NB4 (cell line): ENCODE results near the gene GFOD1.
"Not testable (repeated sequence)": the region's sequence is repeated elsewhere in the genome, so short reads cannot be mapped to it uniquely, and the experiment has no call there.

Source experiments
- DNase-seq: peaks from one replicate; pipeline ENCODE4 v3.0.0; 2010; ENCODE audit warnings: low read depth
- H3K4me3 ChIP-seq: one replicate; pipeline ENCODE4 v1.5.1; 2011; ENCODE audit warnings: mild to moderate bottlenecking, low read depth, low read length, moderate library complexity
- MAX ChIP-seq: IDR thresholded peaks from 2 replicates; pipeline ENCODE4 v1.6.1; 2011; ENCODE audit warnings: low read depth, low read length
- MYC ChIP-seq: IDR thresholded peaks from 2 replicates; pipeline ENCODE4 v1.6.1; 2011; ENCODE audit warnings: low read depth, low read length
- POLR2A ChIP-seq: IDR thresholded peaks from 2 replicates; pipeline ENCODE4 v1.6.1; 2011; ENCODE audit warnings: mild to moderate bottlenecking; ENCODE audit not compliant: insufficient read length; ENCODE audit errors: extremely low read depth
- TF ChIP-seq, protein P1 (sequence below): IDR thresholded peaks from one replicate; pipeline ENCODE4 v1.5.1; 2012; ENCODE audit warnings: low read depth, low read length

GFOD1 gene

GRCh38 chr6:13328076-13328874 is 159.1 kb downstream of the GFOD1 start, which contains the start of gene TBC1D7:
Gene TBC1D7, minus strand, starts transcription at chr6:13328537. Its CDS starts 1,639 bp downstream, at chr6:13326898.
- TF ChIP-seq, protein P1, sequence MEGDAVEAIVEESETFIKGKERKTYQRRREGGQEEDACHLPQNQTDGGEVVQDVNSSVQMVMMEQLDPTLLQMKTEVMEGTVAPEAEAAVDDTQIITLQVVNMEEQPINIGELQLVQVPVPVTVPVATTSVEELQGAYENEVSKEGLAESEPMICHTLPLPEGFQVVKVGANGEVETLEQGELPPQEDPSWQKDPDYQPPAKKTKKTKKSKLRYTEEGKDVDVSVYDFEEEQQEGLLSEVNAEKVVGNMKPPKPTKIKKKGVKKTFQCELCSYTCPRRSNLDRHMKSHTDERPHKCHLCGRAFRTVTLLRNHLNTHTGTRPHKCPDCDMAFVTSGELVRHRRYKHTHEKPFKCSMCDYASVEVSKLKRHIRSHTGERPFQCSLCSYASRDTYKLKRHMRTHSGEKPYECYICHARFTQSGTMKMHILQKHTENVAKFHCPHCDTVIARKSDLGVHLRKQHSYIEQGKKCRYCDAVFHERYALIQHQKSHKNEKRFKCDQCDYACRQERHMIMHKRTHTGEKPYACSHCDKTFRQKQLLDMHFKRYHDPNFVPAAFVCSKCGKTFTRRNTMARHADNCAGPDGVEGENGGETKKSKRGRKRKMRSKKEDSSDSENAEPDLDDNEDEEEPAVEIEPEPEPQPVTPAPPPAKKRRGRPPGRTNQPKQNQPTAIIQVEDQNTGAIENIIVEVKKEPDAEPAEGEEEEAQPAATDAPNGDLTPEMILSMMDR: no peak
- TF ChIP-seq MAX: no peak
- peak; percentile 89 for TF ChIP-seq POLR2A
- TF ChIP-seq MYC: no peak; the same call in 1 of the 2 replicates
- peak within 1 kb of the TSS; percentile 82 for H3K4me3 ChIP-seq
- peak; percentile 96 for DNase-seq

DNA sequence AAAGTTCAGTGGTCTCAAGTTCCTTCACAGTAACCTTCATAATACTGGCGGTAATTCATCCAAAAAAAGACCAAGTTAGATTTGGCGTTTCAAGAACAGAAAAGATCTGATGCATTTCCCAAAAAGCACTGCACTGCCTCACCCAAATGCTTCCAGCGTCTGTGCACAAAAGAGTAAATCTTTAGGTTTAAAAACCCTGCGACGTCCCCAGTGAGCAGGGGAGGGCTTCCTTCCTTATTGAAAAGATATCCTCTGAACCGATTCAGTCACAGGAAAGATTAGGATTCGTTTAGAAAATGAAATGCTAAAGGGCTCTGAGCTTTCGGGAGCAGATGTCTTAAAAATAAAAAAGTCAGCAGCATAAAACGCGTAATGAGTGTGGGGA is 159.7 kb downstream of the GFOD1 start:
- TF ChIP-seq, protein P1: no peak
- peak; percentile 54 for DNase-seq
- peak overlapping the region; percentile 82 for H3K4me3 ChIP-seq

DNA sequence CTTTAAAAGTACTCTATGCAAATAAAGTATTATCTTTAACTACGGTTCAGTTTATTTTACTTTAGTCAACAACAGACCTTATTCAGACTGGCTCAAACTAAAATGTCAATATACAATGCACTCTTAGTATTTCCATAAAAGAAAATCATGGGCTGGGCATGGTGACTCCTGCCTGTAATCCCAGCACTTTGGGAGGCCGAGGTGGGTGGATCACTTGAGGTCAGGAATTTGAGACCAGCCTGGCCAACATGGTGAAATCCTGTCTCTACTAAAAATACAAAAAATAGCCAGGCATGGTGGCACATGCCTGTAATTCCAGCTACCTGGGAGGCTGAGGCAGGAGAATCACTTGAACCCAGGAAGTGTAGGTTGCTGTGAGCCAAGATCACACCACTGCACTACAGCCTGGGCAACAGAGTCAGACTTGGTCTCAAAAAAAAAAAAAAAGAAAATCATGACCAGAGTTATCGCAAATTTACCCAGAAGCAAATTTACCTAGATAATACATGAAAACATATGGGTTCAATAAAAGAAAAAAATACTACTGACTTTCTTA is 161.3 kb downstream of the GFOD1 start:
- DNase-seq: not testable (repeated sequence)
- peak overlapping the region; percentile 11 for H3K4me3 ChIP-seq

DNA sequence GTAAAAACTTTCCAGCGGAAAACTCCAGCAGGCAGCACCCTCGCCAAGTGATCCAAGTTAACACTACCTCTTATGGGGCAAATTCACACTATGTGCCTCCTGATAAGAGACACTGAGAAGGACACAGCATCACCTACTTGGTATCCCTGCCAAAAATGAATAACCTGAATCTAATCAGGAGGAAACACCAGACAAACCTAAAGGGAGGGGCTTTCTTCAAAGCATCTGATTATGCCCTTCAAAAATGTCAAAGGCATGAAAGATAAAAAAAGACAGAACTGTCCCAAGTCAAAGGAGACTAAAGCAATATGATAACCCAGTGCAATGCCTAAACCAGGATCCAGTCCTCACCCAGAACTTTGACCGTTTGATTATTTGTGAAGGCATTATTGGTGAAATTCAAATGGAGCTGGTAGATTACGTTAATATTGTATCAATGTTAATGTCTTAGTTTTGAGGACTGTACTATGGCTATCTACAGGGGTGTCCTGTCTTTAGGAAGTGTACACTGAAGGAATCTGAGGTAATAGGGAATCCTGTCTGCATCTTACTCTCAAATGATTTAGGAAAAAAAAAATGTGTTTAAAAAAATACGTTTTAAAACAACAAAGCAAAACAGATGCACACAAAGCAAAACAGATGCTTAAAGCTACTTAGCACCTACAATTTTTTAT is 167.4 kb downstream of the GFOD1 start:
- no peak overlapping the region for H3K4me3 ChIP-seq
- no peak for TF ChIP-seq POLR2A
- TF ChIP-seq, protein P1: no peak
- TF ChIP-seq MYC: no peak
- no peak for TF ChIP-seq MAX

DNA sequence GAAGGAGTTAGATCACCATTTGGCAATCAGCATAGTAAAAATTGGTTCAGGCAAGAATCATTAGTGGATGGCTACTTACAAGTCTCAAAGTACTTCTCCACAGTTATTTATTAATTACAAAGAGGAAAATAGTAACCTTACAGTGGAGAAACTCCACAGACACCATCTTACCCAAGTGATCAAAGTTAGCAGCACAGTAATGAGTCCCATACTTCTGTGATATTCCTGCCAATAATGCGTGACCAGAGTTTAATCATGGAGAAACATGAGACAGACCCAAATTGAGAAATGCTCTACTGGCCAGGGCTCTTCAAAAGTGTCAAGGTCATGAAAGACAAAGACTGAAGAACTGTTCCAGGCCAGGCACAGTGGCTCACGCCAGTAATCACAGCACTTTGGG is 168.6 kb downstream of the GFOD1 start:
- DNase-seq: no peak
- H3K4me3 ChIP-seq: no peak overlapping the region
- TF ChIP-seq POLR2A: no peak
- TF ChIP-seq, protein P1: no peak
- TF ChIP-seq MYC: no peak
- no peak for TF ChIP-seq MAX

More for the DNA sequence above, 167.4 kb downstream of the GFOD1 start:
- DNase-seq: no peak

- no peak overlapping the region for H3K4me3 ChIP-seq
- TF ChIP-seq, protein P1: no peak
- TF ChIP-seq MYC (no peak), MAX (no peak), POLR2A (no peak)
Measured at GRCh38 chr6:13315896-13316295, 171.5 kb downstream of the GFOD1 start.

More at GRCh38 chr6:13315896-13316295, 171.5 kb downstream of the GFOD1 start:
- no peak for DNase-seq
